Measurements from ENCODE around the gene HRC. TPM values are rescaled to one million over a fixed set of nuclear protein-coding genes. Genes with fewer than 3 reads are reported as not detected.
A peak's percentile ranks its signal among the peaks of the same experiment; 100 is the strongest.

Gene HRC
- polyA plus RNA-seq, 3 donors from 2014 or later: not detected

DNA sequence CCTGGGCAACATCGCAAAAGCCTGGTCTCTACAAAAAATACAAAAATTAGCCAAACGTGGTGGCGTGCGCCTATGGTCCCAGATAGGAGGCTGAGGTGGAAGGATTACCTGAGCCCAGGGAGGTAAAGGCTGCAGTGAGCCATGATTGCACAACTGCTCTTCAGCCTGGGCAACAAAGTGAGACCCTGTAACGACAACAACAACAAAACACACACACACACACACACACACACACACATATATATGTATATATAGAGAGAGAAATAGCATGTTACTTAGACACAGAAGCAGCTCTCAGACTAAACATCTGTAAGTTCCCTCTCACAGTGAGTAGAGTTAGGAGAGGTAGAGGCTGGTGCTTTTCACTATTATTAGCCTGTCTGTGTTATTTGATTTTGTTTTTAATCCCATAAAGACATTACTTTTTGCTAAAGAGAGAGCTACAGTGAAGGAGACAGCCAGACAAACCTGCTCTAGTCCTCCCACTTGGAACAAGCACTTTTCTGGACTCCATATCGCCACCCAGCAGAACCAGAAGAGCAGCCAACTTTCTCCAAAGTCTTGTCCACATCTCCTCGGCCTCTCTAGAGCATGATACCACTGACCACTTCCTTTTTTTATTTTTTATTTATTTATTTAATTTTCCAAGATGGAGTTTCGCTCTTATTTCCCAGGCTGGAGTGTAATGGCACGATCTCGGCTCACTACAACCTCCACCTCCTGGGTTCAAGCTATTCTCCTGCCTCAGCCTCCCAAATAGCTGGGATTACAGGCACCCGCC, 43.8 kb downstream of the HRC start:
- Mint-ChIP-seq H3K27ac (no peak overlapping the region), H3K36me3 (peaks cover 10 to 18% (median 15%) of the 10 kb centered on the region in 3 donors)
- DNase-seq: no peak

DNA sequence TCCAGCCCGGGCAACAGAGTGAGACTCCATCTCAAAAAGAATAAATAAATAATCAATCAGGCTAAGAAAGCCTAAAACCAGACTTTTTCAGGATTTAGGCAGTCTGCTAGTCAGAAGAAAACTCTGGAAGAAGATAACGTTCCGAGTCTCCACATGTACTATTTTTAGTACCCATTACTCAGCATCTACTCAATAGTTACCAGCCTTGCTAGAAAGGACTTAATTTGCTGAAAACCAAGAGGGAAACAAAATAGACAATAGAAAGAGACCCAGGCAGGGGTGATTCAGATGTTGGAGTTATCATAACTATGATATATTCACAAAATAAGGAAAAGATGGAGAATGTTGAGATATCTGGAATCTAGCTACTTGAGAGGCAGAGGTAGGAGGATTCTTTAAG, 44.6 kb downstream of the HRC start:
- no peak for DNase-seq
- Mint-ChIP-seq H3K4me1 (peaks cover 15 to 18% of the 10 kb centered on the region in 2 donors), H3K27me3 (ENCODE audit: low read depth in 3 of 3) (peaks cover 5 to 7% (median 6%) of the 10 kb centered on the region in 3 donors), H3K27ac (peak overlapping the region in 1 of 6 donors; percentile 55), H3K4me3 (no peak overlapping the region), H3K9me3 (no peaks in the 10 kb centered on the region), H3K36me3 (peaks cover 10 to 19% (median 15%) of the 10 kb centered on the region in 3 donors)

More for the DNA sequence above, 43.8 kb downstream of the HRC start:
- H3K9me3 Mint-ChIP-seq: no peaks in the 10 kb centered on the region
- peak overlapping the region in 1 of 5 donors; percentile 26 for H3K4me3 Mint-ChIP-seq
- peaks cover 15 to 21% of the 10 kb centered on the region in 2 donors for H3K4me1 Mint-ChIP-seq
- peaks cover 5 to 7% (median 6%) of the 10 kb centered on the region in 3 donors for H3K27me3 Mint-ChIP-seq (ENCODE audit: low read depth in 3 of 3)

DNA sequence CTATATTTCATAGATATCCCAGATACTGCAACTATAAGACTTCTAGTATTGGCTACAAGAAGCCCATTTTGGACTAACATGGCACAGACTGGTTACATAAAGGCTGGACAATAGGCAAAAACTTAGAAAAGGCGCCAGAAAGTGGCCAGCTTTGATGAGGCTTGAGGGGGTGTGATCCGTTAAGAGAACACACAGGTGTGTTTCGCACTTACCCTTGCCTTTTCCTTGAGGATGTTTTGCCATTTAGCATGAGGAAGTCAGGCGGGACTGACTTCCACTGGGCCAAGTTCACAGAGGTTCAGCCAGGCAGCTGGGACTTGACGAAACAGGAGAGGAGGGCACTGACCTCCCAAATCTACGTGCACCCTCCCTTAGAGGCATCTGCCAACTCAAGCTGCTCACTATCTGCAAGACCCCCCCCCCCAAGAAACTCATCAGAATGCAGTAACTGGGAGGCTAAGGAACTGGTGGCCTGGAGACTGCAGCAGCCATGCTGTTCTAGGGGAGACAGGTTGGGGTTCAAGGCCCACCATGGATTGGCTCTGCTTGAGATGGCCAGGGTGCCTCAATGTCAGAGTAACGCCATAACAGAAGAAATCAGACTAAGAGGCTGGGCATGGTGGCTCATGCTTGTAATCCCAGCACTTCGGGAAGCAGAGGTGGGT, 45.5 kb downstream of the HRC start:
- H3K4me3 Mint-ChIP-seq: no peak overlapping the region
- H3K9me3 Mint-ChIP-seq: no peaks in the 10 kb centered on the region
- H3K36me3 Mint-ChIP-seq: peaks cover 16 to 24% (median 19%) of the 10 kb centered on the region in 3 donors
- H3K4me1 Mint-ChIP-seq: peaks cover 11% of the 10 kb centered on the region in 2 donors
- DNase-seq: no peak
- peaks cover 5 to 7% (median 6%) of the 10 kb centered on the region in 3 donors for H3K27me3 Mint-ChIP-seq (ENCODE audit: low read depth in 3 of 3)
- peak overlapping the region in 1 of 6 donors; percentile 1 for H3K27ac Mint-ChIP-seq

DNA sequence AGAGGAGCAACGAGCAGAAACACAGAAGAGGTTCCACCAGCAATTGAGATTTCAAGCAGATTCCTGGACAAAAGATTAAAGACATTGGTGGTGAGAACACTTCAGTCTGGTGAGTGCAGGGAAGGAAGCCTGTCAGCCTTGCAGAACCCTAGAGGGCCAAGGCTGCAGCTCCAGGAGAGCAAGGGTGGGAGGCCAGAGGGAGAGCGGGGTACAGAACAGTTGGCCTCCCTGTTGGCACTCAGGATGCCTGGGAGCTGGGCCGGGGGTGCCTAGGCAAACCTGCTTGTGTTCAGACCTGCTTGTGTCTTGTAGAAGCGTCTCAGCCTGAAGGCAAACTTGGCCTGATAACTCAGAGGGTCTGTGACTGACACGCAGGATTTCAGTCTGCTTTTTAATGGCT, 46.1 kb downstream of the HRC start:
- no peak overlapping the region for H3K4me3 Mint-ChIP-seq
- no peaks in the 10 kb centered on the region for H3K9me3 Mint-ChIP-seq
- peak overlapping the region in 3 of 6 donors; percentile 1 to 37 (median 19) for H3K27ac Mint-ChIP-seq
- peaks cover 17 to 25% (median 19%) of the 10 kb centered on the region in 3 donors for H3K36me3 Mint-ChIP-seq
- DNase-seq: no peak
- H3K4me1 Mint-ChIP-seq: peaks cover 10 to 11% of the 10 kb centered on the region in 2 donors
- peaks cover 5 to 7% (median 6%) of the 10 kb centered on the region in 3 donors for H3K27me3 Mint-ChIP-seq (ENCODE audit: low read depth in 3 of 3)

DNA sequence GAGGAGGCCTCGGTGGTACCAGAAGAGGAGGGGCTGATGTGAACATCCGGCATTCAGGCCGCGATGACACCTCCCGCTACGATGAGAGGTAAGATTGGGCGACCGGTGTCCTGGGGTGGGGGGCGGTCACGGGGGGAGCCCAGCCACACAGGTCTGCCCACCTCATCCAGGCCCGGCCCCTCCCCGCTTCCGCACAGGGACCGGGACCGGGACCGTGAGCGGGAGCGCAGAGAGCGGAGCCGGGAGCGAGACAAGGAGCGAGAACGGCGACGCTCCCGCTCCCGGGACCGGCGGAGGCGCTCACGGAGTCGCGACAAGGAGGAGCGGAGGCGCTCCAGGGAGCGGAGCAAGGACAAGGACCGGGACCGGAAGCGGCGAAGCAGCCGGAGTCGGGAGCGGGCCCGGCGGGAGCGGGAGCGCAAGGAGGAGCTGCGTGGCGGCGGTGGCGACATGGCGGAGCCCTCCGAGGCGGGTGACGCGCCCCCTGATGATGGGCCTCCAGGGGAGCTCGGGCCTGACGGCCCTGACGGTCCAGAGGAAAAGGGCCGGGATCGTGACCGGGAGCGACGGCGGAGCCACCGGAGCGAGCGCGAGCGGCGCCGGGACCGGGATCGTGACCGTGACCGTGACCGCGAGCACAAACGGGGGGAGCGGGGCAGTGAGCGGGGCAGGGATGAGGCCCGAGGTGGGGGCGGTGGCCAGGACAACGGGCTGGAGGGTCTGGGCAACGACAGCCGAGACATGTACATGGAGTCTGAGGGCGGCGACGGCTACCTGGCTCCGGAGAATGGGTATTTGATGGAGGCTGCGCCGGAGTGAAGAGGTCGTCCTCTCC, 47.4 kb downstream of the HRC start:
- H3K9me3 Mint-ChIP-seq: no peaks in the 10 kb centered on the region
- peaks cover 0 to 1% of the 10 kb centered on the region in 2 donors for H3K4me1 Mint-ChIP-seq
- no peak overlapping the region for H3K27ac Mint-ChIP-seq
- H3K27me3 Mint-ChIP-seq (ENCODE audit: low read depth in 3 of 3): peaks cover 5 to 7% (median 6%) of the 10 kb centered on the region in 3 donors
- no peak overlapping the region for H3K4me3 Mint-ChIP-seq
- no peak for DNase-seq
- peaks cover 17 to 25% (median 19%) of the 10 kb centered on the region in 3 donors for H3K36me3 Mint-ChIP-seq

DNA sequence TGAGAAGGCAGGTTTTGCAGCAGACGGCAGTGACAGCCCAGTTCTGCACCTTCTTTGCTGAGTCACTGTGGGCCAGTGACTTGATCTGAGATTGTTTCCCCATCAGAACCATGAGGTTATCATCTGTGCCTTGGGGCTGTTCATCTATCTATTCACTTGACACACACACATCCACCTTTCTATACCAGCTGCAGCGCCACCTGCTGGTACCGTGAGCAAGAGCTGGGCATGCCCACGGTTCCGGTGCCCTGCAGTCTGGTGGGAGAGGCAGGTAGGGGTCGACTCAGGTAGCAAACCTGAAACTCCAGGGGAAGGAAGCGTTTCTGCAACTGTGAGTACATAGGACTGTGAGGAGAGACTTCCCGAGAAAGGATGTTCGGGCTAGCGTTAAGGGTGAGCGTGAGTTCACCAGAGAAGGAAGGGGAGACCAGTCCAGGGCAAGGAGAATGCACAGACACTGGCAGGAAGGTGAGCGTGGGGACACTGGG, 48.5 kb downstream of the HRC start:
- peak; percentile 35 to 47 (median 36) for DNase-seq
- peaks cover 5 to 7% (median 6%) of the 10 kb centered on the region in 3 donors for H3K27me3 Mint-ChIP-seq (ENCODE audit: low read depth in 3 of 3)
- no peak overlapping the region for H3K4me3 Mint-ChIP-seq
- peak overlapping the region in 1 of 6 donors; percentile 17 for H3K27ac Mint-ChIP-seq
- H3K36me3 Mint-ChIP-seq: peaks cover 17 to 25% (median 19%) of the 10 kb centered on the region in 3 donors
- no peaks in the 10 kb centered on the region for H3K9me3 Mint-ChIP-seq
- peaks cover 0 to 1% of the 10 kb centered on the region in 2 donors for H3K4me1 Mint-ChIP-seq

DNA sequence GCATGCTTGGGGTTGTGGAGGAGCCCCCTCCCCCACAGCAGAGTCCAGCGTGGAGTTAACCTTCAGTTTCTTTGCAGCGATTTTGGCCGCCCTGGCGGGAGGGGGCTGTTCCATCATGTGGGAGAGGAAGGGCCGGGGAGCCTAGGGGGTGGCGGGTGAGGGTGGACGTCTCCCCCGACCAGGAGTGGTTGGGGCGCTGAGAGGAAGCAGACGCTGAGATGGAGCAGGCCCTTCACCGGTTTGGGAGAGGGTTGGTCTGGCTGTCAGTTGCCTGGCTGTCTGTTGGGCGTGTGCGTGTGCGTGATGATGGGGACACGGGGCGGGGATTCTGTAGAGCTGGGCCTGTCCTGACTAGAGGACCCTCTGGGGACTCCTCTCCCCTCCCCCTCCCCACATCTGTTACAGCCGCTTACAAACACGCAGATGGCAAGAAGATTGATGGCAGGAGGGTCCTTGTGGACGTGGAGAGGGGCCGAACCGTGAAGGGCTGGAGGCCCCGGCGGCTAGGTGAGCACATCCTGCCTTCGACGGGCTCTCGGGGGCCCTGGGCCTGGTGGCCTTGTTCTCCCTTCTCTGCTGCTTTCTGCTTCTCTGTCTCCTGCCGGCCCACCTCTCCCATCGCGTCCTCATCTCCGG, 50.8 kb downstream of the HRC start:
- H3K9me3 Mint-ChIP-seq: no peaks in the 10 kb centered on the region
- H3K4me1 Mint-ChIP-seq: peaks cover 0 to 1% of the 10 kb centered on the region in 2 donors
- no peak overlapping the region for H3K4me3 Mint-ChIP-seq
- peaks cover 21 to 31% (median 25%) of the 10 kb centered on the region in 3 donors for H3K36me3 Mint-ChIP-seq
- DNase-seq: no peak
- peak overlapping the region in 2 of 6 donors; percentile 39 to 83 for H3K27ac Mint-ChIP-seq
- peaks cover 7 to 8% (median 8%) of the 10 kb centered on the region in 3 donors for H3K27me3 Mint-ChIP-seq (ENCODE audit: low read depth in 3 of 3)

DNA sequence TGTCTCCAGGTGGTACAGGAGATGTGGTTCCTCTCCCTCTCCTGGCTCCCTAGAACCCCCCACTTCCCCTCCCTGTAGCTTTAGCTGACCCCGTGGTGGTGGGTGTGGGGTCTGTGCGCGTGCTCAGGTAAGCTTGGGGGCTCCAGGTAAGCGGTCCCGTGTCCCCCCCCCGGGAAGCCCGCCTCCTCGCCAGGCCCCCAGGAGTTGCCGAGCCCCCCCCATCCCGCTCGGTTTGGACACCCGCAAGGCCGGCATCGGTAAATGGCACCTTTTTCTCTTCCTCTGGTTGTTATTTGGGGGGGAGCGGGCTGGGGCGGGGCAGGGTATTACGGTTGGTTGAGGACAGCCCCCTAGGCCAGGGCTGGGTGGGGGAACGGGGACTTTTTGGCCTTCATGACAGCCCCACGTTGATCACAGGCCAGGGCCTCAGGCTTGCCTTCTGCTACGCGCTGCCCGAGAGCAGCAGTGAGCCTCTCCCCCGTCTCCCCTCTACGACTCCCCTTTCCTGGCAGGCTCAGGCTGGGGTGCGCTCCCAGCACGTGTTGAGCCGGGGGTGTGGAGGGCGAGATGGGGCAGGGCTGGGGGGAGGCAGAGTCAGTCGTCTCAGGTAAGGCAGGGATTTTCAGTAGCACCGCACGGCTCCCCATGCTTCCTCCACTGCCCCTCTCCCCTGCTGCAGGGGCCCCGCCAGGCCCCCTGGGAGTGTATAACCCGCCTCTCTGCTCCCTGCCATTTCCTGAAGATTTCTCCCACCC, 51.7 kb downstream of the HRC start:
- no peak for DNase-seq

DNA sequence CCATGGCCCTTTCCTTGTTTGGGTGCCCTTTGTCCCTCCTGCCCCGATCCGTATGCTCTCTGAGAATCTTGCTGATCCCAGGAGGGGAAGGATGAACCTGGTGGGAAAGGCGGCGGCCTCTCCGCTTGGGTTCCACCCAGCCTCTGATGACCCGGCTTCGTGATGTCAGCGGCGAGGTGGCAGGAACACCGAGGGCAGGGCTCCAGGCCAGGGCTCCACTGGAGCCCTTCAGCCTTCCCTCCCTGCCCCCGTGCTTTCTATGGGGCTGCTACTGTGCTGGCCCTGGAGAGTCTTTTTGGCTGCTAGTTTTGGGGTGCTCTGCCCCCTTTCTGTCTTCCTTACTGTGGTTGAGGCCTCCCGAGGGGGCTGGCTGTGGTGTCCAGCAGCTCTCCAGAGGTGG, 52.9 kb downstream of the HRC start:
- H3K4me1 Mint-ChIP-seq: peaks cover 3 to 8% of the 10 kb centered on the region in 2 donors
- H3K9me3 Mint-ChIP-seq: no peaks in the 10 kb centered on the region
- H3K27ac Mint-ChIP-seq: no peak overlapping the region
- peaks cover 3 to 9% (median 6%) of the 10 kb centered on the region in 3 donors for H3K27me3 Mint-ChIP-seq (ENCODE audit: low read depth in 3 of 3)
- H3K36me3 Mint-ChIP-seq: peaks cover 18 to 36% (median 22%) of the 10 kb centered on the region in 3 donors
- no peak for DNase-seq
- H3K4me3 Mint-ChIP-seq: no peak overlapping the region

More for the DNA sequence above, 51.7 kb downstream of the HRC start:
- Mint-ChIP-seq H3K27ac (no peak overlapping the region), H3K4me3 (no peak overlapping the region), H3K36me3 (peaks cover 18 to 31% (median 23%) of the 10 kb centered on the region in 3 donors), H3K9me3 (no peaks in the 10 kb centered on the region), H3K27me3 (ENCODE audit: low read depth in 3 of 3) (peaks cover 6 to 8% (median 8%) of the 10 kb centered on the region in 3 donors), H3K4me1 (peaks cover 0 to 1% of the 10 kb centered on the region in 2 donors)

Other genes starting within 250 kb of the HRC start
- 1 to 10 TPM in 1 of 3 donors, not detected in 2; 1.3 TPM for gene DHDH, start 221.7 kb downstream of the HRC start, polyA plus RNA-seq
- gene BAX, start 200.5 kb downstream of the HRC start, polyA plus RNA-seq: 100 to 1,000 TPM in 2 of 3 donors, 10 to 100 TPM in 1; 88.6 to 137 (median 106) TPM
- 1,000 to 10,000 TPM; 3,472 to 4,403 (median 4,065) TPM for gene FTL, start 190.1 kb downstream of the HRC start, polyA plus RNA-seq
- 10 to 100 TPM; 16.0 to 40.3 (median 32.9) TPM for gene GYS1, start 162.1 kb downstream of the HRC start, polyA plus RNA-seq
- 10 to 100 TPM; 64.0 to 72.7 (median 64.2) TPM for gene RUVBL2, start 161.5 kb downstream of the HRC start, polyA plus RNA-seq
- not detected for gene LHB, start 138.3 kb downstream of the HRC start, polyA plus RNA-seq
- not detected for gene CGB3, start 131.1 kb downstream of the HRC start, polyA plus RNA-seq
- gene CGB2, start 123.5 kb downstream of the HRC start, polyA plus RNA-seq: not detected
- gene CGB1, start 118.5 kb downstream of the HRC start, polyA plus RNA-seq: not detected
- not detected for gene CGB5, start 111.5 kb downstream of the HRC start, polyA plus RNA-seq
- not detected for gene CGB8, start 106.3 kb downstream of the HRC start, polyA plus RNA-seq
- gene CGB7, start 97.6 kb downstream of the HRC start, polyA plus RNA-seq: not detected
- not detected for gene NTF4, start 90.6 kb downstream of the HRC start, polyA plus RNA-seq
- gene KCNA7, start 82.7 kb downstream of the HRC start, polyA plus RNA-seq: not detected
- 10 to 100 TPM; 42.6 to 84.4 (median 48.8) TPM for gene SNRNP70, start 69.9 kb downstream of the HRC start, polyA plus RNA-seq
- 1 to 10 TPM; 3.2 to 6.9 (median 5.6) TPM for gene LIN7B, start 41.0 kb downstream of the HRC start, polyA plus RNA-seq
- gene C19orf73, start 36.3 kb downstream of the HRC start, polyA plus RNA-seq: 1 to 10 TPM; 2.6 to 5.5 (median 3.6) TPM
- under 1 TPM in 2 of 3 donors, not detected in 1; 0.07 to 0.58 TPM for gene PPFIA3, start 35.9 kb downstream of the HRC start, polyA plus RNA-seq
- under 1 TPM in 1 of 3 donors, not detected in 2; 0.17 TPM for gene TRPM4, start 2.4 kb upstream of the HRC start, polyA plus RNA-seq
- 1 to 10 TPM; 3.0 to 9.0 (median 4.4) TPM for gene SLC6A16, start 169.8 kb upstream of the HRC start, polyA plus RNA-seq
- gene CD37, start 180.0 kb upstream of the HRC start, polyA plus RNA-seq: 100 to 1,000 TPM; 104 to 179 (median 106) TPM
- not detected for gene TEAD2, start 207.0 kb upstream of the HRC start, polyA plus RNA-seq
- gene DKKL1, start 208.5 kb upstream of the HRC start, polyA plus RNA-seq: not detected
- not detected for gene KASH5, start 232.9 kb upstream of the HRC start, polyA plus RNA-seq